GM23338 (cell line): ENCODE measurements around the gene GALNT13. TPM values are rescaled to one million over a fixed set of nuclear protein-coding genes. Genes with fewer than 3 reads are reported as not detected.

Experiments used
- ATAC-seq: fragments of 200-7000 bp; cut with Tn5 transposase; 3 replicates; pipeline ENCODE4 v1.9.1; 2020
- DNase-seq: peaks from one replicate; pipeline ENCODE4 v3.0.0-alpha.2; 2015; ENCODE audit warnings: low spot score
- H2AFZ ChIP-seq: fragments of 200-600 bp; sonication (generic); 2 replicates; pipeline ENCODE4 v1.8.0; 2016; ENCODE audit warnings: antibody characterized with exemption, mild to moderate bottlenecking, moderate library complexity
- H3F3A ChIP-seq: fragments of 200-600 bp; sonication (generic); replicated peaks from 2 replicates; pipeline ENCODE4 v1.8.0; 2017; ENCODE audit warnings: antibody characterized with exemption, mixed run types, low read depth
- H3K27ac ChIP-seq: fragments of 200-600 bp; sonication (generic); 2 replicates; pipeline ENCODE4 v1.6.1; 2016; ENCODE audit warnings: low read depth
- H3K27me3 ChIP-seq: fragments of 200-600 bp; sonication (generic); 2 replicates; pipeline ENCODE4 v1.8.0; 2016; ENCODE audit warnings: mild to moderate bottlenecking, mixed run types, moderate library complexity; ENCODE audit not compliant: insufficient read depth
- H3K36me3 ChIP-seq: fragments of 200-600 bp; sonication (generic); 2 replicates; pipeline ENCODE4 v1.8.0; 2016; ENCODE audit warnings: mild to moderate bottlenecking; ENCODE audit not compliant: insufficient read depth
- H3K4me1 ChIP-seq: fragments of 200-600 bp; sonication (generic); 2 replicates; pipeline ENCODE4 v1.8.0; 2016; ENCODE audit warnings: mild to moderate bottlenecking, moderate library complexity; ENCODE audit not compliant: insufficient read depth
- H3K4me2 ChIP-seq: fragments of 200-600 bp; sonication (generic); 2 replicates; pipeline ENCODE4 v1.7.1; 2017; ENCODE audit warnings: mixed run types
- H3K4me3 ChIP-seq: fragments of 200-600 bp; sonication (generic); 2 replicates; pipeline ENCODE4 v1.6.1; 2016; ENCODE audit warnings: mixed run types
- H3K79me2 ChIP-seq: fragments of 200-600 bp; sonication (generic); replicated peaks from 2 replicates; pipeline ENCODE4 v1.8.0; 2017; ENCODE audit warnings: mild to moderate bottlenecking; ENCODE audit not compliant: insufficient read depth
- H3K9me2 ChIP-seq: fragments of 200-600 bp; sonication (generic); 2 replicates; pipeline ENCODE4 v1.8.0; 2017; ENCODE audit not compliant: insufficient read depth
- H4K20me1 ChIP-seq: fragments of 200-600 bp; sonication (generic); replicated peaks from 2 replicates; pipeline ENCODE4 v1.8.0; 2017; ENCODE audit warnings: mild to moderate bottlenecking; ENCODE audit not compliant: insufficient read depth
- H3K27ac Mint-ChIP-seq: 2 replicates; pipeline ENCODE4 v1.8.0; 2020; ENCODE audit warnings: inconsistent platforms, mild to moderate bottlenecking, moderate library complexity, mixed read lengths
- H3K27me3 Mint-ChIP-seq: 3 replicates; pipeline ENCODE4 v1.8.0; 2022; ENCODE audit warnings: low read depth, mild to moderate bottlenecking, moderate library complexity, mixed read lengths, inconsistent platforms; ENCODE audit not compliant: insufficient read depth, poor library complexity
- H3K36me3 Mint-ChIP-seq: 3 replicates; pipeline ENCODE4 v1.8.0; 2021; ENCODE audit warnings: low read depth, mild to moderate bottlenecking, inconsistent platforms, moderate library complexity, mixed read lengths
- H3K4me1 Mint-ChIP-seq: 3 replicates; pipeline ENCODE4 v1.8.0; 2020; ENCODE audit warnings: mild to moderate bottlenecking, inconsistent platforms, mixed read lengths
- H3K4me3 Mint-ChIP-seq: 3 replicates; pipeline ENCODE4 v1.8.0; 2021; ENCODE audit warnings: moderate library complexity, mild to moderate bottlenecking, inconsistent platforms, mixed read lengths
- H3K9me3 Mint-ChIP-seq: 3 replicates; pipeline ENCODE4 v1.8.0; 2020; ENCODE audit warnings: moderate library complexity, mild to moderate bottlenecking, inconsistent platforms, mixed read lengths
- CTCF ChIP-seq, 2 experiments: fragments of 200-600 bp in 1 of 2; sonication (generic) in 1 of 2; conservative IDR thresholded peaks; 2 replicates each; pipeline versions ENCODE4 v1.5.1 to v1.6.1; 2016 to 2017; ENCODE audit warnings: antibody characterized with exemption in 2 of 2, low read depth in 2 of 2, mild to moderate bottlenecking in 2 of 2, moderate library complexity in 1 of 2
- EZH2phosphoT487 ChIP-seq: fragments of 200-600 bp; sonication (generic); IDR thresholded peaks from one replicate; pipeline ENCODE4 v1.8.1; 2018; ENCODE audit warnings: antibody characterized with exemption; ENCODE audit not compliant: unreplicated experiment
- JUNB ChIP-seq: IDR thresholded peaks from one replicate; pipeline ENCODE4 v1.6.1; 2016; ENCODE audit warnings: antibody characterized with exemption; ENCODE audit not compliant: unreplicated experiment
- REST ChIP-seq: IDR thresholded peaks from one replicate; pipeline ENCODE4 v1.6.1; 2018; ENCODE audit warnings: antibody characterized with exemption; ENCODE audit not compliant: unreplicated experiment
- ZNF331 ChIP-seq: fragments of 250-450 bp; sonication (Bioruptor Pico); IDR thresholded peaks from 2 replicates; pipeline ENCODE4 v1.5.0; 2020; ENCODE audit warnings: low read depth, mild to moderate bottlenecking, moderate library complexity
- ZNF462 ChIP-seq: fragments of 250-450 bp; sonication (Bioruptor Pico); IDR thresholded peaks from 2 replicates; pipeline ENCODE4 v1.5.0; 2020; ENCODE audit warnings: mild to moderate bottlenecking, moderate library complexity
- polyA plus RNA-seq: library from polyadenylated mRNA; unstranded; fragments of >200 nt; fragmentation: Nextera tagmentation; extraction: Ambion mirVana; gene quantifications from 2 replicates; pipeline ENCODE4 v1.2.1, GENCODE V29; 2016
- total RNA-seq: library from RNA; depleted of rRNA; stranded (reverse); fragments of >200 nt; shearing (Covaris generic); gene quantifications from 2 replicates; pipeline ENCODE4 v1.2.3, GENCODE V29; 2014

The GALNT13 gene
- total and polyA plus RNA-seq, 2 experiments from 2014 or later = 3.5 to 5.2 TPM

GRCh38 chr2:154490530-154490929 lies 618.8 kb downstream of the GALNT13 start:
- no peaks in the 10 kb centered on the region for H3K36me3 ChIP-seq
- no peak overlapping the region for H3K4me2 ChIP-seq
- H3F3A ChIP-seq = no peaks in the 10 kb centered on the region
- H3K9me2 ChIP-seq = 0 out of 2 replicates have a peak, but pooled peaks cover 2% of the 10 kb centered on the region
- DNase-seq (no peak), ATAC-seq (no peak)
- no peak overlapping the region for H3K4me3 ChIP-seq
- no peaks in the 10 kb centered on the region for H4K20me1 ChIP-seq
- no peaks in the 10 kb centered on the region for H3K79me2 ChIP-seq
- no peak overlapping the region for H3K27ac Mint-ChIP-seq
- no peak overlapping the region for H3K27ac ChIP-seq
- H3K4me1 ChIP-seq = no peaks in the 10 kb centered on the region
- H3K27me3 ChIP-seq = no peaks in the 10 kb centered on the region
- no peaks in the 10 kb centered on the region for H3K36me3 Mint-ChIP-seq
- H3K27me3 Mint-ChIP-seq = no peaks in the 10 kb centered on the region
- peaks cover 2% of the 10 kb centered on the region; the same call in 2 of the 3 replicates for H3K4me1 Mint-ChIP-seq
- H3K4me3 Mint-ChIP-seq = no peak overlapping the region
- no peak overlapping the region for H2AFZ ChIP-seq
- H3K9me3 Mint-ChIP-seq = no peaks in the 10 kb centered on the region; the same call in 2 of the 3 replicates
- TF ChIP-seq ZNF462 (CRISPR knock-in tag) = no peak
- TF ChIP-seq JUNB = no peak
- no peak for TF ChIP-seq ZNF331 (CRISPR knock-in tag)
- TF ChIP-seq EZH2phosphoT487 = no peak
- TF ChIP-seq CTCF (conservative IDR thresholded peaks at IDR 0.05; ENCODE audit: low read depth in 2 of 2) = no peak
- TF ChIP-seq REST = no peak
